Osteoblast (primary cell): ENCODE measurements around the gene CALML5. TPM values are rescaled to one million over a fixed set of nuclear protein-coding genes. Genes with fewer than 3 reads are reported as not detected.

Experiments
- DNase-seq: peaks from one replicate; pipeline ENCODE4 v3.0.0; 2011; ENCODE audit warnings: low spot score, mixed read lengths; ENCODE audit not compliant: insufficient read length; ENCODE audit errors: missing footprints
- H2AFZ ChIP-seq: 2 replicates; pipeline ENCODE4 v1.6.0; 2011; ENCODE audit warnings: mild to moderate bottlenecking, low read length
- H3K27ac ChIP-seq: 2 replicates; pipeline ENCODE4 v1.5.1; 2011; ENCODE audit warnings: mild to moderate bottlenecking, low read depth, low read length, moderate library complexity
- H3K27me3 ChIP-seq: 2 replicates; pipeline ENCODE4 v1.6.0; 2012; ENCODE audit warnings: mild to moderate bottlenecking, control low read depth, inconsistent platforms, low read length, moderate library complexity; ENCODE audit not compliant: insufficient read depth
- H3K36me3 ChIP-seq: 2 replicates; pipeline ENCODE4 v1.5.1; 2011; ENCODE audit warnings: mild to moderate bottlenecking, low read length, control low read depth, moderate library complexity; ENCODE audit not compliant: insufficient read depth
- H3K4me1 ChIP-seq: 2 replicates; pipeline ENCODE4 v1.5.1; 2011; ENCODE audit warnings: mild to moderate bottlenecking, low read length, control low read depth, moderate library complexity; ENCODE audit not compliant: insufficient read depth
- H3K4me2 ChIP-seq: 2 replicates; pipeline ENCODE4 v1.6.0; 2011; ENCODE audit warnings: mild to moderate bottlenecking, low read length; ENCODE audit not compliant: insufficient read depth
- H3K4me3 ChIP-seq: fragments of 200-600 bp; sonication (generic); 3 replicates; pipeline ENCODE4 v1.5.1; 2012; ENCODE audit warnings: mild to moderate bottlenecking, low read length, inconsistent platforms; ENCODE audit not compliant: insufficient read depth
- H3K79me2 ChIP-seq: 2 replicates; pipeline ENCODE4 v1.6.0; 2012; ENCODE audit warnings: mild to moderate bottlenecking, low read length, control low read depth, inconsistent platforms; ENCODE audit not compliant: insufficient read depth
- H3K9me3 ChIP-seq: 2 replicates; pipeline ENCODE4 v1.5.1; 2011; ENCODE audit warnings: low read depth, low read length, control low read depth
- H4K20me1 ChIP-seq: 2 replicates; pipeline ENCODE4 v1.6.0; 2012; ENCODE audit warnings: mild to moderate bottlenecking, low read length, control low read depth; ENCODE audit not compliant: insufficient read depth
- total RNA-seq: library from RNA; depleted of rRNA; stranded (reverse); fragments of >200 nt; gene quantifications from 2 replicates; pipeline ENCODE4 v1.2.3, GENCODE V29; 2012
- TF ChIP-seq, protein P1 (sequence below): IDR thresholded peaks from 2 replicates; pipeline ENCODE4 v1.5.1; 2011; ENCODE audit warnings: mild to moderate bottlenecking, low read depth, low read length, moderate library complexity; ENCODE audit errors: extremely low read depth

The CALML5 gene
- total RNA-seq, 1 donor, result not detected

DNA sequence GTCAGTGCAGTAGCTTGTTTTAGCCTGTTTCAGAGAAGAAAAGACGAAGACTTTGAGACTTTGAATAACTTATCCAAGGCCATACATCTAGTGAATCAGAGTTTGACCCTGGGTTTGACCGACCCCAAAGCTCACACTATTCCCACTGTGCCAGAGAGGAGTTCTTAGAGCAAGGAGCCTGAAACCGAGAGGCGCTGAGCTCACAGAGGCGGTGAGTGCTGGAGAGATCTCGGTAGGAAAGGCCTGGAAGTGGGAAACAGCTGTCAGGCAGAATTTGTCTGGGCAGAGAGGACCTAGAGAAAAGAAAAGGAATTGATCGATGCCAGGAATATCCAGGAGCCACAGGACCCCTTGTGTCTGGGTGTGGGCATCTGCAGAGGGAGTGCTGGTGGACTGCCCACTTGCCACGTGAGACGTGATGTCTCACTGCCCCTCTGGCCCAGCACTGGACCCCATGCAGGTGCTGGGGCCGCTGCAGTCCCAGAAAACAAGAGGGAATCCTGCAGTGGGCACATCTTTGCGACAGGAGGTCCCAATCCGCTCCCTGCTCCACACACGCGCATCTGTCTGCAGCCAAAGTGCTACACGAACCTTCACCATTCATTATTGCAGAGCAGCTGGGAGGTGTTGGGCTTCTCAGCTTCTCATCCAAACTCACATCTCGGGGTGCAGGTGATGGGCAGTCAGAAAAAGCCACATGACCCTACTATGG, 31.6 kb upstream of the CALML5 start:
- Histone ChIP-seq H3K4me1 (peaks cover 5% of the 10 kb centered on the region), H2AFZ (no peak overlapping the region), H3K4me3 (no peak overlapping the region), H3K36me3 (no peaks in the 10 kb centered on the region), H3K4me2 (no peak overlapping the region), H4K20me1 (no peaks in the 10 kb centered on the region), H3K27me3 (peaks cover 5% of the 10 kb centered on the region), H3K79me2 (no peaks in the 10 kb centered on the region), H3K27ac (no peak overlapping the region), H3K9me3 (no peaks in the 10 kb centered on the region)
- peak; percentile 19 for DNase-seq
- TF ChIP-seq, protein P1, sequence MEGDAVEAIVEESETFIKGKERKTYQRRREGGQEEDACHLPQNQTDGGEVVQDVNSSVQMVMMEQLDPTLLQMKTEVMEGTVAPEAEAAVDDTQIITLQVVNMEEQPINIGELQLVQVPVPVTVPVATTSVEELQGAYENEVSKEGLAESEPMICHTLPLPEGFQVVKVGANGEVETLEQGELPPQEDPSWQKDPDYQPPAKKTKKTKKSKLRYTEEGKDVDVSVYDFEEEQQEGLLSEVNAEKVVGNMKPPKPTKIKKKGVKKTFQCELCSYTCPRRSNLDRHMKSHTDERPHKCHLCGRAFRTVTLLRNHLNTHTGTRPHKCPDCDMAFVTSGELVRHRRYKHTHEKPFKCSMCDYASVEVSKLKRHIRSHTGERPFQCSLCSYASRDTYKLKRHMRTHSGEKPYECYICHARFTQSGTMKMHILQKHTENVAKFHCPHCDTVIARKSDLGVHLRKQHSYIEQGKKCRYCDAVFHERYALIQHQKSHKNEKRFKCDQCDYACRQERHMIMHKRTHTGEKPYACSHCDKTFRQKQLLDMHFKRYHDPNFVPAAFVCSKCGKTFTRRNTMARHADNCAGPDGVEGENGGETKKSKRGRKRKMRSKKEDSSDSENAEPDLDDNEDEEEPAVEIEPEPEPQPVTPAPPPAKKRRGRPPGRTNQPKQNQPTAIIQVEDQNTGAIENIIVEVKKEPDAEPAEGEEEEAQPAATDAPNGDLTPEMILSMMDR, result no peak

DNA sequence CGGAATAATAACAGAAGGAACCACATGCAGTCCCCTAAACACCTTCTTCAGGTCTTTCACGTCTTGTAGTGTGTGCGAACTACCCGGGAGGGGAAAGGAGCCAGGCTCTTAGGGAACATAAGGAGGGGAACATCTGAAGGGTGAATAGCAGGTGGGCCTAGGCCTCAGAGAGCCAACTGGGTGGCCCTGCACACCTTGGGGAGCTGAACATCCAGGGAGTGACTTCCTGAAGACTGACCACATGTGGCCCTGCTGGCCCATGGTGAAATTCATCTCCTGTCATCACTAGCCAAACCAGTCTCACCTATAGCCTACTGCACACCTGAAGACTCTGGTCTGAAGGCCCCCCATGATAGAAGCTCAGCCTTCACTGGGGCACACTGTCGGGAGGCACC, 31.0 kb upstream of the CALML5 start:
- Histone ChIP-seq H3K4me2 (no peak overlapping the region), H3K79me2 (no peaks in the 10 kb centered on the region), H3K36me3 (no peaks in the 10 kb centered on the region), H3K4me1 (peaks cover 5% of the 10 kb centered on the region), H3K9me3 (no peaks in the 10 kb centered on the region), H3K27me3 (peaks cover 5% of the 10 kb centered on the region), H3K27ac (no peak overlapping the region), H2AFZ (no peak overlapping the region), H4K20me1 (no peaks in the 10 kb centered on the region), H3K4me3 (no peak overlapping the region)
- TF ChIP-seq, protein P1, result no peak
- peak; percentile 76 for DNase-seq

DNA sequence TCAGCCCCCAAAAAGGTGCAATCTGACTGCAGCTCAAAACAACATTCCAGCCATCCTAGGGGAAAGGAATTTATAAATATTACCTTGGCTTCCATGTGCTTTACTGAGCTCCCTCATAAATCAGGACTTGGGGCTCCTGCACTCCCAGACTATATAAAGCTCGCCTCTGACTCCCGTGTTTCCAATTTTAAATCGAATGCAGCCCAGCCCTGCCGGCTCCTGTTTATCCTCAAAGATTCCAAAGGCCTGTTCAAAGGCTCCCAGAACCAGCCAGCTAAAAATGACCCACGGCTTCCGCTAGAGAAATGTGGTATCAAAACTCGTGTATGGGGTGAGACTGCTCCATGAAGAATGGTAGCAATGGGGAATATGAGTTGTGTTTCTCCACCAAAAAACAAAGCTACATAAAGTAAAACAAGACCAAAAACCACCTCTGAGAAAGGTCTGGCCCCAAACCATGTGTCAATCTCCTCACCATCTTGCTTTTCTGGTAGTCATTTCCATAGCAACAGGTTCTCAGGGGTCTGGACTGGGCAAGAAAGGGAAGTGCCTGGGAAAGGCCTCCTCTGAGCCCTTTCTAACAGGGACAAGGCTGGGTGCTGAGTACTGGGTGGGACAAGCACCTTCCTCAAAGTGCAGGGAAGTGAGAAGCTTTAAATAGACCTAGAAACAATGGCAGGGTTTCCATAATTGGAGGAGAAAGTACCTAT, 30.5 kb upstream of the CALML5 start:
- Histone ChIP-seq H2AFZ (no peak overlapping the region), H3K9me3 (no peaks in the 10 kb centered on the region), H3K4me3 (no peak overlapping the region), H3K79me2 (no peaks in the 10 kb centered on the region), H3K36me3 (no peaks in the 10 kb centered on the region), H3K27me3 (peaks cover 5% of the 10 kb centered on the region), H3K27ac (no peak overlapping the region), H3K4me2 (no peak overlapping the region), H3K4me1 (peaks cover 2% of the 10 kb centered on the region), H4K20me1 (no peaks in the 10 kb centered on the region)
- peak; percentile 29 for DNase-seq
- TF ChIP-seq, protein P1, result no peak

DNA sequence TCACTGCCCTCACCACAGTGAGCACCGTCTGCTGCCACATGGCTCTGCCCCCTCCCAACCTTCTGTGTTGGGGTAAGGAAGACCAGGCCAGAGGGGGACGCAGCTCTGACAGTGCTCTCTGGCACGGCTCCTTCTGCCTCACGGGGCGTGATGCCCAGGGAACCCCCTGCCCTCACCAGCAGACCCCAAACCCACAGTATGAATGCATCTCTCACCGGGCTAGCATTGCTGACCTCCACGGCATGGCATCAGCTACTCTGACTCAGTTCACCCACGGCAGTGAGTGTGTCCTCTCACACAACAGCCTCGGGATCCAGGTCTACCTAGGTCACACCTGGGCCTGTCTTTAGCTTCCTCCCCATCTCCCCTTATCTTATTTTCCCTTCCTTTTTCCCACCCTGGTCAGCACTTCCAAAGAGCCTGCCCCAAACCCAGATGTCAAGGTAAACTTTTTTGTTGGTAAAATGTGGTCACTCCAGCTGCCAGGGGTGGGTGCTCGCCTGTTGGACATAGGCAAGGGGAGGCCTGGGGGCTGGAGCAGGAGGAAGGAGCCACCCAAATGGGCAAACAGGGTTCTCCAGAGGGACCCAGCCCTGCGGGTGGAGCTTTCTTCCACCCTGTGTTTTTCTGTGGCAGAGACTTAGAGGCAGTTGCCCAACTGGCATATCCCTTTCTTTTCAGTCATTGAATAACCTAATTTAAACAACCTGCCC, 29.8 kb upstream of the CALML5 start:
- Histone ChIP-seq H3K27me3 (no peaks in the 10 kb centered on the region), H3K79me2 (no peaks in the 10 kb centered on the region), H3K36me3 (no peaks in the 10 kb centered on the region), H3K9me3 (no peaks in the 10 kb centered on the region), H3K4me3 (no peak overlapping the region), H2AFZ (no peak overlapping the region), H4K20me1 (no peaks in the 10 kb centered on the region), H3K27ac (no peak overlapping the region), H3K4me2 (no peak overlapping the region), H3K4me1 (no peaks in the 10 kb centered on the region)
- peak; percentile 65 for DNase-seq
- TF ChIP-seq, protein P1, result no peak
